GF-D8 (cell line): ENCODE data around the gene ATP7B.

Experiments
- DNase-seq: peaks from one replicate; lab custom pipeline; 2025; lab: John Stamatoyannopoulos, UW

ATP7B gene

GRCh38 chr13:51894239-51894638 lies 117.0 kb downstream of the ATP7B start:
- DNase-seq: no peak

- no peak for DNase-seq
These were observed 118.6 kb downstream of the ATP7B start for GRCh38 chr13:51892657-51893056.

- DNase-seq: no peak
These were observed 123.8 kb downstream of the ATP7B start for GRCh38 chr13:51887468-51887867.

- DNase-seq: no peak
These were observed 125.6 kb downstream of the ATP7B start for GRCh38 chr13:51885651-51886050.

GRCh38 chr13:51883226-51883600 lies 128.0 kb downstream of the ATP7B start:
- no peak for DNase-seq
